Naive thymus-derived CD4-positive, alpha-beta T cell (primary cell): Measurements from ENCODE around the gene HMG20B. TPM values are rescaled to one million over a fixed set of nuclear protein-coding genes. Genes with fewer than 3 reads are reported as not detected.

Experiments used
- ATAC-seq: fragments of 150-1000 bp; cut with Tn5 transposase; 2 replicates; pipeline ENCODE4 v1.10.0; 2021; ENCODE audit warnings: mild to moderate bottlenecking, moderate library complexity
- CTCF ChIA-PET: fragments of 350-600 bp; sonication (Branson Sonifier 250); formaldehyde crosslinking; loops from one replicate; lab custom pipeline; 2021; ENCODE audit warnings: antibody characterized with exemption; lab: Charles Lee
- POLR2A ChIA-PET: fragments of 350-600 bp; sonication (Branson Sonifier 250); formaldehyde crosslinking; loops from one replicate; lab custom pipeline; 2021; ENCODE audit warnings: antibody characterized with exemption, inconsistent platforms; lab: Charles Lee
- DNase-seq, 9 donors: peaks; one replicate each; pipeline versions ENCODE4 v3.0.0 to v3.0.0-alpha.2; 2020 to 2022; ENCODE audit warnings: mixed read lengths in 1 of 9
- H3K27ac ChIP-seq: one replicate; pipeline ENCODE4 v1.7.0; 2013; ENCODE audit warnings: mild to moderate bottlenecking, low read depth, low read length, moderate library complexity
- H3K27me3 ChIP-seq, 2 donors: one replicate each; pipeline ENCODE4 v1.7.0; 2013; ENCODE audit warnings: low read length in 2 of 2, mild to moderate bottlenecking in 2 of 2, moderate library complexity in 2 of 2; ENCODE audit not compliant: control insufficient read depth in 2 of 2, insufficient read depth in 2 of 2
- H3K36me3 ChIP-seq, 3 experiments: 1 replicate in 2 of 3; 2 replicates in 1 of 3; pipeline ENCODE4 v1.7.0; 2013; ENCODE audit warnings: low read length in 3 of 3, mild to moderate bottlenecking in 3 of 3, moderate library complexity in 1 of 3; ENCODE audit not compliant: insufficient read depth in 3 of 3, control insufficient read depth in 2 of 3
- H3K4me1 ChIP-seq, 2 donors: one replicate each; pipeline ENCODE4 v1.7.0; 2013; ENCODE audit warnings: low read length in 2 of 2, mild to moderate bottlenecking in 2 of 2, moderate library complexity in 1 of 2; ENCODE audit not compliant: control insufficient read depth in 2 of 2, insufficient read depth in 2 of 2
- H3K4me3 ChIP-seq: 2 replicates; pipeline ENCODE4 v1.7.0; 2013; ENCODE audit warnings: mild to moderate bottlenecking, low read length
- H3K9me3 ChIP-seq, 3 experiments: 1 replicate in 2 of 3; 2 replicates in 1 of 3; pipeline ENCODE4 v1.7.0; 2013; ENCODE audit warnings: low read length in 3 of 3; ENCODE audit not compliant: control insufficient read depth in 2 of 3
- H3K27ac Mint-ChIP-seq, 9 donors: one replicate each; pipeline ENCODE4 v1.8.0; 2020 to 2022; ENCODE audit warnings: mixed read lengths in 9 of 9, mild to moderate bottlenecking in 8 of 9, moderate library complexity in 5 of 9, inconsistent platforms in 2 of 9
- H3K27me3 Mint-ChIP-seq, 5 donors: one replicate each; pipeline ENCODE4 v1.8.0; 2021 to 2022; ENCODE audit warnings: mixed read lengths in 5 of 5, mild to moderate bottlenecking in 1 of 5
- H3K36me3 Mint-ChIP-seq, 5 donors: one replicate each; pipeline ENCODE4 v1.8.0; 2020 to 2022; ENCODE audit warnings: mixed read lengths in 5 of 5, mild to moderate bottlenecking in 3 of 5, inconsistent platforms in 1 of 5
- H3K4me1 Mint-ChIP-seq, 7 donors: one replicate each; pipeline ENCODE4 v1.8.0; 2020 to 2022; ENCODE audit warnings: mixed read lengths in 7 of 7, mild to moderate bottlenecking in 3 of 7, inconsistent platforms in 1 of 7
- H3K4me3 Mint-ChIP-seq, 10 donors: one replicate each; pipeline ENCODE4 v1.8.0; 2020 to 2022; ENCODE audit warnings: mild to moderate bottlenecking in 10 of 10, mixed read lengths in 10 of 10, moderate library complexity in 6 of 10, inconsistent platforms in 2 of 10
- H3K9me3 Mint-ChIP-seq, 11 donors: one replicate each; pipeline ENCODE4 v1.8.0; 2020 to 2022; ENCODE audit warnings: mixed read lengths in 11 of 11, mild to moderate bottlenecking in 4 of 11, inconsistent platforms in 1 of 11, moderate library complexity in 1 of 11
- intact Hi-C, 2 donors: fragments of 100-400 bp; cut with micrococcal nuclease; formaldehyde crosslinking; loops; one replicate each; pipeline ENCODE4 v1.15.1; 2023
- polyA plus RNA-seq, 2 donors: library from polyadenylated mRNA; unstranded; fragments of 300-500 nt; fragmentation: Illumina TruSeq; gene quantifications; one replicate each; pipeline ENCODE4 v1.2.3, GENCODE V29; 2021
- total RNA-seq, 6 experiments: library from RNA in 5 of 6; stranded (reverse) in 5 of 6; gene quantifications; 1 replicate in 5 of 6; 2 replicates in 1 of 6; pipeline ENCODE4 v1.2.3 and lab custom pipeline; 2021 to 2026

The HMG20B gene
- total and polyA plus RNA-seq, 7 experiments from 2014 or later: 37.9 to 65.6 (median 53.0) TPM

DNA sequence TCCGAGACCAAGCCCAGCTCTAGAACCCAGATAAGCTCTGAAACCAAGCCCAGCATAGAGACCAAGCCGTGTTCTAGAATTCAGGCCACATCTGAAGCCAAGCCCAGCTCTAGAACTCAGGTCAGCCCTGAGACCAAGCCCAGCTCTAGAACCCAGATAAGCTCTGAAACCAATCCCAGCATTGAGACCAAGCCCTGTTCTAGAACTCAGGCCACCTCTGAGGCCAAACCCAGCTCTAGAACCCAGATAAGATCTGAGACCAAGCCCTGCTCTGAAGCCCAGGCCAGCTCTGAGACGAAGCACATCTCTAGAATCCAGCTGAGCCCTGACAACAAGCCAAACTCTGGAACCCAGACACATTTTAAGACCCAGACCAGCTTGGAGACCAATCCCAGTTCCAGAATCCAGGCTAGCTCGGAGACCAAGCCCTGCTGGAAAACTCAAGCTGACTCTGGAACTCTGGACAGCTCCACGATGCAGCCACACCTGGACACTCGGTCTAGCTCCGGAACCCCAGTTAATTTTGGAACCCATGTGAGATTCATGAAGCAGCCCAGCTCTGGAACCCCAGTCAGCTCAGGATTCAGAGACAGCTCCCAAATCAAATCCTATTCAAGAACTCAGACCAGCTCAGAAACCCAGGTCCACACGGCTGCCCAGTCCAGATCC is 18.4 kb downstream of the HMG20B start:
- Histone ChIP-seq H3K36me3 (no peaks in the 10 kb centered on the region), H3K27me3 (no peaks in the 10 kb centered on the region), H3K27ac (no peak overlapping the region), H3K4me1 (peaks cover 0 to 3% of the 10 kb centered on the region in 2 donors), H3K4me3 (no peak overlapping the region), H3K9me3 (no peaks in the 10 kb centered on the region)
- POLR2A ChIA-PET: interaction anchor here (0.6 kb wide), 1 partner anchor 1052 kb away, joined by 3 read pairs; no protein-coding TSS in a partner anchor
- Mint-ChIP-seq H3K27me3 (no peaks in the 10 kb centered on the region), H3K36me3 (peaks cover 0 to 3% (median 0%) of the 10 kb centered on the region in 5 donors), H3K4me3 (no peak overlapping the region), H3K4me1 (peaks cover 0 to 3% (median 0%) of the 10 kb centered on the region in 7 donors), H3K27ac (peak overlapping the region in 3 of 9 donors; percentile 4 to 57 (median 12)), H3K9me3 (peaks cover 0 to 6% (median 0%) of the 10 kb centered on the region in 11 donors)
- ATAC-seq (no peak), DNase-seq (no peak)
- intact Hi-C loops: no loop called here
- CTCF ChIA-PET: interaction anchor here (0.7 to 1.0 kb wide), 2 partner anchors 27 to 29 kb away, joined by 3 read pairs; no protein-coding TSS in a partner anchor

DNA sequence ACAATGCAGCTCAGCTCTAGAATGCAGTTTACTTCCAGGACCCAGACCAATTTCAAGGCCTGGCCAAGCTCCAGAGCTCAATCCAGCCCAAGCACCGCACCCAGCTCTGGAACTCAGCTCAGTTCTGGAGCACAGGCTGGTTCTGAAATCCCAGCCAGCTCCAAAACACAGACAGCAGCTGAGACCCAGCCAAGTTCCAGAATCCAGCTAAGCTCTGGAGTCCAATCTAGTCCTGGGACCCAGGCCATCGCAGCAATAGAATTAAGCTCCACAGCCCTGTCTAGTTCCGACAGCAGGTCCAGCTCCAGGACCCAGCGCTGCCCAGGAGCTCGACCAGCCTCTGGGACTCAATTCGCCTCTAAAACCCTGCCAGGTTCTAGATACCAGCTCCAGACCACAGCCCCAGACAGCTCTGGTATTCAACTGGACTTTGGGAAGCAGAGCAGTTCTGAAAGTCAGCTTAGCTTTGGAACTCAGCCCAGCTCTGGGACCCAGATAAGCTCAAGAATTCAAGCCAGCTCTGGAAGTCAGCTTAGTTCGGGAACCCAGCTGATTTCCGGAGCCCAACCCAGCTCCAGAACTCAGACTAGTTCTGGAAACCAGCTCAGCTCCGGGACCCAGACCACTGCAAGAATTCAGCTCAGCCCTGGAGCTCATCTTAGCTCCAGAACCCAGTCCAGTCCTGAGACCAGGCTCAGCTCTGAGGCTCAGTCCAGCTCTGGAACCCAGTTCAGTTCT is 19.3 kb downstream of the HMG20B start:
- no peak overlapping the region for H3K4me3 ChIP-seq
- Mint-ChIP-seq H3K9me3 (peaks cover 0 to 6% (median 0%) of the 10 kb centered on the region in 11 donors), H3K27me3 (no peaks in the 10 kb centered on the region), H3K27ac (peak overlapping the region in 2 of 9 donors; percentile 19 to 57), H3K4me3 (no peak overlapping the region), H3K36me3 (peaks cover 0 to 3% (median 0%) of the 10 kb centered on the region in 5 donors), H3K4me1 (peaks cover 0 to 3% (median 0%) of the 10 kb centered on the region in 7 donors)
- H3K4me1 ChIP-seq: no peaks in the 10 kb centered on the region
- no peak overlapping the region for H3K27ac ChIP-seq
- no peaks in the 10 kb centered on the region for H3K36me3 ChIP-seq
- intact Hi-C loops: no loop called here
- POLR2A ChIA-PET: interaction anchor here (1.1 kb wide), 1 partner anchor 17 kb away, joined by 3 read pairs; no protein-coding TSS in a partner anchor
- no peaks in the 10 kb centered on the region for H3K9me3 ChIP-seq
- no peak for ATAC-seq
- DNase-seq: no peak
- CTCF ChIA-PET: interaction anchor here (1.0 kb wide), 1 partner anchor 28 kb away, joined by 3 read pairs; no protein-coding TSS in a partner anchor
- no peaks in the 10 kb centered on the region for H3K27me3 ChIP-seq

DNA sequence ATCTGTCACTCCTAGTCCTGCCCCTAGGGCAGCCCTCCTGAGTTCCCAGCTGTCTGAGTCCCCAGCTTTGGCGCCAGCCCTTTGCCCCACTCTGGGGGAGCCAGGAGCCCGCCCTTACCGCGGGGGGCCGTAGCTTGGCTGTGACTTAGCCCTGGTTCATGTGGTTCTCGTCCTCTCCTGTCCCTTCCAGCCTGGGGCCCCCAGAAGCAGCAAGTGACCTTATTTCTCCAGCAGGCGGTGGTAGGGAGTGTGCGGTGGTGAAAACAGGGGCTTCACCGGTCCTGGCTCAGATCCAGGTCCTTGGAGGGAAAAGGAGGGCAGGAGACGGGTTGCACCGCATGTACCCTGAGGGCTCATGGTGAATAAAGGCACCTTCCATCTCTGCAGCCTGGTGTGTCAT is 20.4 kb downstream of the HMG20B start:
- no peak overlapping the region for H3K27ac ChIP-seq
- no peaks in the 10 kb centered on the region for H3K36me3 ChIP-seq
- no peaks in the 10 kb centered on the region for H3K9me3 ChIP-seq
- Mint-ChIP-seq H3K27ac (peak overlapping the region in 1 of 9 donors; percentile 28), H3K4me1 (peaks cover 0 to 3% (median 0%) of the 10 kb centered on the region in 7 donors), H3K4me3 (no peak overlapping the region), H3K27me3 (no peaks in the 10 kb centered on the region), H3K9me3 (peaks cover 0 to 6% (median 0%) of the 10 kb centered on the region in 11 donors), H3K36me3 (peaks cover 0 to 3% (median 0%) of the 10 kb centered on the region in 5 donors)
- H3K4me1 ChIP-seq: no peaks in the 10 kb centered on the region
- no peaks in the 10 kb centered on the region for H3K27me3 ChIP-seq
- POLR2A ChIA-PET: no interaction called here
- H3K4me3 ChIP-seq: no peak overlapping the region
- intact Hi-C loops: no loop called here
- no peak for ATAC-seq
- DNase-seq: no peak
- CTCF ChIA-PET: no interaction called here

DNA sequence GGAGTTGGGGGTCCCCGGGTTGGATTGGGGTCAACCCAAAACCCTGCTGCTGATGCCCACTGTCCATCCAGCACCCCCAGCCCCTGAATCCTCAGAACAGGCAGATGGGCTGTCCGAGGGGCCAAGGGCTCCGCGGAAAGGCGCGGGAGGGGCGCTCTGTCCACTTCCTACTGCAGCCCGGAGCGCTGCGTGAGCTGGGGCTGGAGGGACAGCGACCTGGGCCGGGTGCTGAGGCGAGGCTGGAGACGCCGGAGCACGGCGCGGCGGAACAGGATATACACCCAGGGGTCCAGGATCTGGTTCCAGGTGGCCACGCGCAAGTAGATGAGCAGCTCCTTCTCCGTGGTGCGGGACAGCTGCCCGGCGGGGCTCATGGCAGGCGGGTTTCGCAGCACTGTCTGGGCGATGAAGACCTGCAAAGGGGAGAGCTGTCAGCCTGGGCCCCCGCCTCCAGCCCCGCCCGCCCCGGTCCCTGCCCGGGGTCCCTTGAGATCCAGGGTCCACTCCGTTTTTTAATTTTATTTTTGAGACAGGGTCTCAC is 22.8 kb downstream of the HMG20B start:
- DNase-seq (no peak), ATAC-seq (no peak)
- Mint-ChIP-seq H3K4me1 (peaks cover 0 to 3% (median 0%) of the 10 kb centered on the region in 7 donors), H3K36me3 (peaks cover 0 to 3% (median 0%) of the 10 kb centered on the region in 5 donors), H3K4me3 (no peak overlapping the region), H3K27ac (no peak overlapping the region), H3K9me3 (peaks cover 0 to 3% (median 0%) of the 10 kb centered on the region in 11 donors), H3K27me3 (no peaks in the 10 kb centered on the region)
- intact Hi-C loops: no loop called here
- H3K36me3 ChIP-seq: no peaks in the 10 kb centered on the region
- H3K4me1 ChIP-seq: no peaks in the 10 kb centered on the region
- no peak overlapping the region for H3K4me3 ChIP-seq
- no peaks in the 10 kb centered on the region for H3K9me3 ChIP-seq
- POLR2A ChIA-PET: no interaction called here
- no peaks in the 10 kb centered on the region for H3K27me3 ChIP-seq
- CTCF ChIA-PET: interaction anchor here (0.6 kb wide), 1 partner anchor 94 kb away, joined by 3 read pairs; no protein-coding TSS in a partner anchor
- H3K27ac ChIP-seq: no peak overlapping the region

DNA sequence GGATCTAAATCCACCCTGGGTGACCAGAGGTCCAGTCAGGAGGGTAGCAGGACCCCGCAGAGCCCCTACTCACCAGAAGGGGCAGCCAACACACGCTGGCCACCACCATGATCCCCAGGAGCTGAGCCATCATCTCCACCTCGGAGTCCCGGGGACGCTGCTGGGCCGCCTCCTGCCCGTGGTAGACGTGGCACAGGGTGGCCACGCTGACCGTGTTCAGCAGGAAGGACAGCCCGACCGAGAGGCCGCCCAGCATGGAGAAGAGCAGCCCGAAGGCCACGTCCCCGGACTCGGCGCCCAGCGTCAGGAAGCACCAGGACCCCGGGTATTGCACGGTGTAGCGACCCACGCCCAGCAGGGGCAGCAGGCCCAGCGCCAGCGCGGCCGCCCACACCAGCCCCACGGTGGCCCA is 27.0 kb downstream of the HMG20B start:
- Histone ChIP-seq H3K27me3 (no peaks in the 10 kb centered on the region), H3K4me3 (no peak overlapping the region), H3K4me1 (peaks cover 5 to 7% of the 10 kb centered on the region in 2 donors), H3K36me3 (no peaks in the 10 kb centered on the region), H3K27ac (no peak overlapping the region), H3K9me3 (no peaks in the 10 kb centered on the region)
- H3K9me3 Mint-ChIP-seq: peaks cover 0 to 1% (median 0%) of the 10 kb centered on the region in 11 donors
- ChIA-PET CTCF (no interaction called here), POLR2A (no interaction called here)
- intact Hi-C loops: no loop called here
- no peaks in the 10 kb centered on the region for H3K27me3 Mint-ChIP-seq
- H3K4me3 Mint-ChIP-seq: no peak overlapping the region
- no peak for DNase-seq
- no peaks in the 10 kb centered on the region for H3K4me1 Mint-ChIP-seq
- ATAC-seq: no peak
- H3K27ac Mint-ChIP-seq: no peak overlapping the region
- no peaks in the 10 kb centered on the region for H3K36me3 Mint-ChIP-seq

DNA sequence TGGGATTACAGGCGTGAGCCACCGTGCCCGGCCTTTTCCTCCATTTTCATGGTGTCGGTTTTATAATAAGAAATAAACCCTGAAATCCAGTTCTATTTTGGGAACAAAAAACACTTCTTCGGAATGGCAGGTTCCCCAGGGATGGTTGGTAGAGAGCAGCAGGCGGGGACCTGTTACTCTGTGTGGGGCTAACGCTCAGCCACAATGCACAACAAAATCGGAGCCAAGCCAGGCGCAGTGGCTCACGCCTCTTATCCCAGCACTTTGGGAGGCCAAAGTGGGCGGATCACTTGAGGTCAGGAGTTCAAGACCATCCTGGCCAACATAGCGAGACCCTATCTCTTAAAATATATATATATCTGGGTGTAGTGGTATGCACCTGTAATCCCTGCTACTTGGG is 28.3 kb downstream of the HMG20B start:
- no peak overlapping the region for H3K4me3 Mint-ChIP-seq
- Histone ChIP-seq H3K4me3 (no peak overlapping the region), H3K36me3 (no peaks in the 10 kb centered on the region), H3K9me3 (no peaks in the 10 kb centered on the region), H3K27ac (no peak overlapping the region), H3K4me1 (peaks cover 17 to 20% of the 10 kb centered on the region in 2 donors), H3K27me3 (no peaks in the 10 kb centered on the region)
- intact Hi-C loops: no loop called here
- H3K36me3 Mint-ChIP-seq: no peaks in the 10 kb centered on the region
- H3K27me3 Mint-ChIP-seq: no peaks in the 10 kb centered on the region
- DNase-seq (no peak), ATAC-seq (no peak)
- no peaks in the 10 kb centered on the region for H3K4me1 Mint-ChIP-seq
- peaks cover 0 to 1% (median 0%) of the 10 kb centered on the region in 11 donors for H3K9me3 Mint-ChIP-seq
- H3K27ac Mint-ChIP-seq: no peak overlapping the region
- CTCF ChIA-PET: no interaction called here
- POLR2A ChIA-PET: no interaction called here
